GM19324 (cell line): Measurements from ENCODE around the gene PPP6R2.

Source experiments
- ATAC-seq: cut with Tn5 transposase; IDR thresholded peaks from one replicate; pipeline ENCODE4 v1.9.1; 2021; ENCODE audit warnings: mild to moderate bottlenecking, moderate library complexity; ENCODE audit not compliant: unreplicated experiment, low FRiP score

The PPP6R2 gene

DNA sequence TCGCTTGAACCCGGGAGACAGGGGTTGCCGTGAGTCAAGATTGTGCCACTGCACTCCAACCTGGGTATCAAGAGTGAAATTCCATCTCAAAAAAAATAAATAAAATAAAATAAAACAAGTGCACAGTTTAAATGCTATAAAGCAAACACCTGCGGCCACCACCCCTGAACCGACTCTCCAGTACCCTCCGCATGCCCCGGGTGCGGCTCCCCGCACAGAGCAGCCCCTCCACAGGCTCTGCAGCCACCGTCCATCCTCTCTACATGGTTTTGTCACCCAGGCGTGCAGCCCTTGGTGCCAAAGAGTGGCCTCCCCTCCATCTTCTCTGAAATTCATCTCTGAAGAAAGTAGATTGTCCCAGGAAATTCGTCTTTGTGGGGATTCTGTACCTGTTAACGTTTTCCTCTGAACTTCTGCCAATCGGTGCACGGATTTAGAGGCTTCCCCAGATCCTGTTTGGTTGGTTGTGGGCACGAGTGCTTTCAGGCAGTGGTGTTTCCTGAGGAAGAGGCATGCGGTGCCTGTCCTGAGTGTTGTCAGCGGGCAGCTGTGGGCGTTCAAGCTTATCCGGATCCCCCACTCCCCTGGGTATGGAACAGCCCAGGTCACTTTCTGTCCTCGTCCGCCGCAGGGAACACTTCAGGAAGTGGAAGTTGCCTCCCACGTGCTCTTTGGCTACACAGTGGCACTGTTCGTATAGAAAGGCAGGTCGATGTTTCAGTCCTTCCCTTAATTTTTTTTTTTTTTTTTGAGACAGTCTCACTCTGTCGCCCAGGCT is 147.6 kb downstream of the PPP6R2 start:
- ATAC-seq = no peak
